Heart right ventricle (tissue), 16 donors: ENCODE measurements around the gene SNTA1. TPM values are rescaled to one million over a fixed set of nuclear protein-coding genes. Genes with fewer than 3 reads are reported as not detected.
"Not testable (repeated sequence)": the region's sequence is repeated elsewhere in the genome, so short reads cannot be mapped to it uniquely, and the experiment has no call there.

Source experiments
- ATAC-seq, 8 donors: fragments of 200-7000 bp; cut with Tn5 transposase; one replicate each; pipeline ENCODE4 v1.9.1; 2020; ENCODE audit warnings: mild to moderate bottlenecking in 8 of 8, moderate library complexity in 8 of 8, moderate number of reproducible peaks in 1 of 8
- DNase-seq, 2 donors: peaks; one replicate each; pipeline ENCODE4 v3.0.0-alpha.2; 2020
- H3K27ac ChIP-seq, 10 donors: fragments of 200-600 bp; sonication (generic) in 2 of 10; one replicate each; pipeline versions ENCODE4 v1.5.0 to v1.8.0; 2020 to 2022; ENCODE audit warnings: mild to moderate bottlenecking in 3 of 10
- H3K27me3 ChIP-seq, 7 donors: fragments of 200-600 bp; one replicate each; pipeline ENCODE4 v1.8.0; 2021 to 2022; ENCODE audit warnings: mild to moderate bottlenecking in 2 of 7
- H3K36me3 ChIP-seq, 9 donors: fragments of 200-600 bp; sonication (generic) in 1 of 9; one replicate each; pipeline versions ENCODE4 v1.5.0 to v1.8.0; 2020 to 2022; ENCODE audit warnings: mild to moderate bottlenecking in 2 of 9
- H3K4me1 ChIP-seq, 9 donors: fragments of 200-600 bp; sonication (generic) in 1 of 9; one replicate each; pipeline versions ENCODE4 v1.5.0 to v1.8.0; 2020 to 2022; ENCODE audit warnings: mild to moderate bottlenecking in 4 of 9
- H3K4me3 ChIP-seq, 10 donors: fragments of 200-600 bp; sonication (generic) in 2 of 10; one replicate each; pipeline versions ENCODE4 v1.5.0 to v1.8.0; 2020 to 2022; ENCODE audit warnings: mild to moderate bottlenecking in 7 of 10, moderate library complexity in 2 of 10
- H3K9me3 ChIP-seq, 11 donors: fragments of 200-600 bp in 10 of 11; sonication (generic) in 2 of 11; one replicate each; pipeline versions ENCODE4 v1.5.0 to v1.8.0; 2013 to 2022; ENCODE audit warnings: mild to moderate bottlenecking in 2 of 11, control low read depth in 1 of 11, moderate library complexity in 1 of 11
- WGBS, 2 donors: extraction: QIAGEN DNeasy Blood & Tissue Kit; methylation state at CpG; one replicate each; pipeline ENCODE4 v1.1.7; 2013; ENCODE audit warnings: inconsistent platforms in 1 of 2; 5-methylcytosine and 5-hydroxymethylcytosine counted together
- intact Hi-C, 10 donors: fragments of 100-400 bp; cut with DNase I; formaldehyde crosslinking; loops; one replicate each; pipeline versions ENCODE4 v1.11.1 to v1.14.2; 2022
- polyA plus RNA-seq, 2 donors: library from polyadenylated mRNA; stranded (reverse); fragments of 200-250 nt; gene quantifications; one replicate each; pipeline ENCODE4 v1.2.3, GENCODE V29; 2013
- total RNA-seq, 10 donors: library from RNA; stranded (reverse); fragmentation: NEBNext Ultra II Directional in 3 of 10; extraction: Animal tissue kit (Norgen Biotek cat#: 25700) in 3 of 10; gene quantifications; one replicate each; pipeline versions ENCODE4 v1.2.1 to v1.2.4, GENCODE V29; 2021 to 2023
- TF ChIP-seq, protein P1 (sequence below), 9 donors: fragments of 200-600 bp; sonication (generic) in 2 of 9; IDR thresholded peaks; one replicate each; pipeline versions ENCODE4 v1.5.0 to v1.8.0; 2021 to 2022; ENCODE audit warnings: antibody characterized with exemption in 9 of 9, mild to moderate bottlenecking in 5 of 9, moderate library complexity in 1 of 9
- donor health status: Arrhythmogenic right ventricular cardiomyopathy.
- donor health status: ischemic (EF 13 %, LVEDD 7.1; RV severe dilation, severe dysfunction).
- donor health status: healthy with polysubstance abuse.
- donor health status: DM: no; HTN: yes; CAD: no.
- donor health status: DM: no; HTN: no; CAD: no.
- donor health status: ischemic (EF 25% LVEDD 6.9; RV normal size, moderate dysfunction).
- donor health status: ischemic (EF 25% LVEDD 5.7; RV mildly dilated, moderate dysfunction).
- donor health status: healthy.
- donor health status: DM: yes; HTN: yes; CAD: no.
- donor health status: Ischemic cardiomyopathy.
- donor health status: ischemic (EF 35%, LVEDD 5.7; RV mildly dilated, moderate dysfunction).
- donor health status: nonischemic (EF 11% LVEDD 7.7; RV severe dilation, severe dysfunction).
- donor health status: DM: yes; HTN: yes; CAD: no.
- donor health status: PGD.
- donor health status: ischemic (EF 29% LVEDD 5.4; RV normal size, mild dysfunction).
- donor health status: nonischemic (EF 23%, LVEDD 6.1; RV moderate dilation, normal function).

SNTA1 gene
- total and polyA plus RNA-seq, 12 donors = 83.7 to 219 (median 150) TPM

DNA sequence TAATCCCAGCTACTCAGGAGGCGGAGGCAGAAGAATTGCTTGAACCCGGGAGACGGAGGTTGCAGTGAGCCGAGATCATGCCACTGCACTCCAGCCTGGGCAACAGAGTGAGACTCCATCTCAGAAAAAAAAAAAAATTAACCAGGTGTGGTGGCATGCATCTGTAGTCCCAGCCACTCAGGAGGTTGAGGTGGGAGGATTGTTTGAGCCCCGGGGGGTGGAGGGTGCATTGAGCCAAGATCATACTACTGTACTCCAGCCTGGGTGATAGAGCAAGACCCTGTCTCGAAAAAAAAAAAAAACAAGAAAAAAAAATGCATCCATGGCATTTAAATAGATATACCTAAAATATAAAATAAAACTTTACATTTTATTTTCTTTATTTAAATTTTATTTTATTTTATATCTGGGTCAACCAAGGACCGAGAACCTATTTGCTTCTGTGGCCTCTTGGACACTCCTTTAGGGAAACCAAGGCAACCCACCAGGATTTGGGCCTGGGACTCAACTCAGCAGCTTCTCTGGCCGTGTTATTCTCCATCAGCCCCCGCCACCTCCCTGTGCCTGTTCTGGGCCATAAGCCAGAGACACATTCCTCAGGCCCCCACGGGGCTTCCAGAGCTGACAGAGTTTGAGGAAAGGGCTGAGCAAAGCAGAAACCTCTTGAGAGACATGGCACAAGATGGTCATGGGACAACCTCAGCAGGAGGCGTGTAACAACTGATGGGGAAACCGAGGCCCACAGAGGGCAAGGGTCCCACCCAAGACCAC, 6.2 kb downstream of the SNTA1 start:
- WGBS, 2 donors = 40 to 48% methylated on average over 12 of the region's 12 CpGs
- no peaks in the 10 kb centered on the region for H3K27me3 ChIP-seq
- TF ChIP-seq, protein P1, sequence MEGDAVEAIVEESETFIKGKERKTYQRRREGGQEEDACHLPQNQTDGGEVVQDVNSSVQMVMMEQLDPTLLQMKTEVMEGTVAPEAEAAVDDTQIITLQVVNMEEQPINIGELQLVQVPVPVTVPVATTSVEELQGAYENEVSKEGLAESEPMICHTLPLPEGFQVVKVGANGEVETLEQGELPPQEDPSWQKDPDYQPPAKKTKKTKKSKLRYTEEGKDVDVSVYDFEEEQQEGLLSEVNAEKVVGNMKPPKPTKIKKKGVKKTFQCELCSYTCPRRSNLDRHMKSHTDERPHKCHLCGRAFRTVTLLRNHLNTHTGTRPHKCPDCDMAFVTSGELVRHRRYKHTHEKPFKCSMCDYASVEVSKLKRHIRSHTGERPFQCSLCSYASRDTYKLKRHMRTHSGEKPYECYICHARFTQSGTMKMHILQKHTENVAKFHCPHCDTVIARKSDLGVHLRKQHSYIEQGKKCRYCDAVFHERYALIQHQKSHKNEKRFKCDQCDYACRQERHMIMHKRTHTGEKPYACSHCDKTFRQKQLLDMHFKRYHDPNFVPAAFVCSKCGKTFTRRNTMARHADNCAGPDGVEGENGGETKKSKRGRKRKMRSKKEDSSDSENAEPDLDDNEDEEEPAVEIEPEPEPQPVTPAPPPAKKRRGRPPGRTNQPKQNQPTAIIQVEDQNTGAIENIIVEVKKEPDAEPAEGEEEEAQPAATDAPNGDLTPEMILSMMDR (IDR thresholded peaks at IDR 0.05) = no peak

DNA sequence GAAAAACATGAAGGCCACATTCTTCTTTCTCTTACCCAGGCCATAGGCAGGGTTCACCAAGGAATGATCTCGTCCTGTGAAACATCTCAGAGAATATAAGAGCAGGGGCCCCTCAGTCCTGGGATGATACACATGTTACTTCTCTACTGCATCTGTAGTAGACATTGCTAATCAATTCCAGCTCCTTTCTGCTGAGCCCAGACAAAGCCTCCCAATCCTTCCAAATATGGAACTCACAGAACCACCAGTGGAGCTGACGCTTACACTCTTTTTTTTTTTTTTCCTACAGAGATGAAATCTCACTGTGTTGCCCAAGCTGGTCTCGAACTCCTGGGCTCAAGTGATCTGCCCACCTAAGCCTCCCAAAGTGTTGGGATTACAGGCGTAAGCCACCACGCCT, 9.1 kb downstream of the SNTA1 start:
- no peak for DNase-seq
- H3K27me3 ChIP-seq = no peaks in the 10 kb centered on the region
- ATAC-seq = no peak
- H3K36me3 ChIP-seq = peaks cover 0 to 18% (median 0%) of the 10 kb centered on the region in 9 donors
- peaks cover 9 to 95% (median 47%) of the 10 kb centered on the region in 9 donors for H3K4me1 ChIP-seq
- intact Hi-C loops = no loop called here
- H3K27ac ChIP-seq = peak overlapping the region in 9 of 10 donors; percentile 67 to 92 (median 82)
- no peak overlapping the region for H3K4me3 ChIP-seq
- TF ChIP-seq, protein P1 (IDR thresholded peaks at IDR 0.05) = no peak
- no peaks in the 10 kb centered on the region for H3K9me3 ChIP-seq
- 84 to 93% methylated on average over 5 of the region's 5 CpGs for WGBS, 2 donors

More for the DNA sequence above, 6.2 kb downstream of the SNTA1 start:
- H3K4me3 ChIP-seq = no peak overlapping the region
- peak overlapping the region; percentile 9 to 93 (median 74) for H3K27ac ChIP-seq
- peaks cover 4 to 98% (median 51%) of the 10 kb centered on the region in 9 donors for H3K4me1 ChIP-seq
- peak; percentile 67 to 80 for DNase-seq
- intact Hi-C loops = no loop called here
- ATAC-seq = peak; percentile 11 to 75 (median 60)
- peaks cover 0 to 18% (median 0%) of the 10 kb centered on the region in 9 donors for H3K36me3 ChIP-seq
- H3K9me3 ChIP-seq = no peaks in the 10 kb centered on the region

DNA sequence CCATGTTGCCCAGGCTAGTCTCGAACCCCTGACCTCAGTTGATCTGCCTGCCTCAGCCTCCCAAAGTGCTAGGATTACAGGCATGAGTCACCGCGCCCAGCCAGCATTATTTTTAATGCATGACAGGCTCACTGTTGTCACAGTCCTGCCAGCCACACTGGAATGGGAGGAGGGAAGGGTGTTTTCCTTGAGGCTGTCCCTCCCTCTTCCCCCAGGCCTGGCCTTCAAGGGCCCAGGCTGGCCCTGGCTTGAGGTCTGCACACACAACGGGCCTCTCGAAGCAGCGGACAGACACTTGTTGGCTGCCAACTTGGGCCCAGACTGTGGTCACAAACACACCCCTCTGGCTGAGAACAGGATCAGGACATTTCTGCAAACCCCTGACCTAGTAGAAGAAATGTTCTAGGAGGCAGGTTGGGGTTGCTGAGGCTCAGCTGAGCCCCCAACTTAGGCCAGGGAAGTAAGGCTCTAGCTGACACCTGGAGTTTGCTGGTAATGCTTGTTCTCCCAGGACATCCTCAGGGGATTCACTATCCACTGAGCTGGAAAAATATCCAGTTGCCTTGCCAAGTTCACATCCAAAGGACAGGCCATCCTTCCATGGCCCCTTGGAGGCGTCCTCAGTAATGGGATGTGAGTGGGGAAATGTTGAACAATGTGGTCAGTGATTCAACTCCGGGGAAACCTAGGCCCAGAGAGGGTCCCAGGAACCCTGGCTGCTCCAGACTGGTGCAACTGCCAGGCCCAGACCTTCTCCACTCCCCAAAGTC, 9.9 kb downstream of the SNTA1 start:
- TF ChIP-seq, protein P1 (IDR thresholded peaks at IDR 0.05) = no peak
- peak; percentile 81 to 96 (median 88) for ATAC-seq
- intact Hi-C loops = no loop called here

DNA sequence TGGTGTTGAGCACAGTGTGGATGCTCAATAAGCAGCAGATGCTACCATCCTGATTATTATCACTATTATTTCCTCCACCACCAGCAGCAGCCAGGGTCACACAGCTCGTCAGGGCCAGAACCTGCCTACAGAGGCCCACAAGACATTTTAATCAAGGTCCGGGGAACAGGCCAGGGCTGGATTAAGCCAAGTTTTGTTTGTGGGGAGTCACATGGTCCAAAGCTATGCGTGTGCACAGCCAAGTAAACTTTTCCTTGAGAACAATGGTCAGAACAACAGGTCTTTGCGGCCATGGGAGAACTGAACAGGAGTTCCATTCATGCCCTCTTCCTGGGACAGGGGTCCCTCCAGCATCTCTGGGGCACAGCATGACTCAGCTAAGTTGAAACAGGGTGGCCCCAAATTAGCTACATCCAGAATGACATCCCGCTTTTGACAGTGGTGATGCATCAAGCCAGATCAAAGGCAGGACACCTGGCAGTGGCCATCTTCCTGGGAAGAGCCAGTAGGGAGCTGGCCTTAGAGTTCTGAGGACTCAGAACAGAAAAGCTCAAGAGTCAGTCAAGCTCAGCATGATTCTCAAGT, 11.7 kb downstream of the SNTA1 start:
- no peaks in the 10 kb centered on the region for H3K27me3 ChIP-seq
- intact Hi-C loops = no loop called here
- H3K27ac ChIP-seq = peak overlapping the region; percentile 48 to 92 (median 80)
- peaks cover 7 to 84% (median 38%) of the 10 kb centered on the region in 9 donors for H3K4me1 ChIP-seq
- WGBS, 2 donors = 36 to 37% methylated on average over 5 of the region's 5 CpGs
- DNase-seq (peak in 1 of 2 donors; percentile 46), ATAC-seq (peak; percentile 49 to 85 (median 60))
- peaks cover 0 to 18% (median 0%) of the 10 kb centered on the region in 9 donors for H3K36me3 ChIP-seq
- TF ChIP-seq, protein P1 (IDR thresholded peaks at IDR 0.05) = no peak
- H3K9me3 ChIP-seq = no peaks in the 10 kb centered on the region
- H3K4me3 ChIP-seq = no peak overlapping the region

More for the DNA sequence above, 9.9 kb downstream of the SNTA1 start:
- H3K27me3 ChIP-seq = no peaks in the 10 kb centered on the region
- peaks cover 0 to 18% (median 0%) of the 10 kb centered on the region in 9 donors for H3K36me3 ChIP-seq
- WGBS, 2 donors = 43 to 45% methylated on average over 8 of the region's 8 CpGs
- no peaks in the 10 kb centered on the region for H3K9me3 ChIP-seq
- peaks cover 11 to 92% (median 45%) of the 10 kb centered on the region in 9 donors for H3K4me1 ChIP-seq
- no peak overlapping the region for H3K4me3 ChIP-seq
- H3K27ac ChIP-seq = peak overlapping the region; percentile 48 to 92 (median 80)
- DNase-seq = peak; percentile 65 to 81

DNA sequence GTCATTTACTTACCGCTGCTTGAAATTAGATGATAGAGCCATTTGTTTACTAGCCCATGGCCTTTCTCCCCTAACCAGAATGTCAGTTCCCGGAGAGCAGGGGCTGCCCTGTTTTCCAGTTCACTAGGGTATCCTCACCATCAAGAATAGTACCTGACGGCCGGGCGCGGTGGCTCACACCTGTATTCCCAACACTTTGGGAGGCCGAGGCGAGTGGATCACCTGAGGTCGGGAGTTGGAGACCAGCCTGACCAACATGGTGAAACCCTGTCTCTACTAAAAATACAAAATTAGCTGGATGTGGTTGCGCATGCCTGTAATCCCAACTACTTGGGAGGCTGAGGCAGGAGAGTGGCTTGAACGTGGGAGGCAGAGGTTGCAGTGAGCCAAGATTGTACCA, 19.7 kb downstream of the SNTA1 start:
- 67 to 73% methylated on average over 11 of the region's 11 CpGs for WGBS, 2 donors
- not testable (repeated sequence) for H3K9me3 ChIP-seq, ATAC-seq, DNase-seq, H3K27me3 ChIP-seq, H3K4me3 ChIP-seq
- Histone ChIP-seq H3K27ac (peak overlapping the region; percentile 81 to 94 (median 91)), H3K36me3 (peaks cover 0 to 13% (median 0%) of the 10 kb centered on the region in 9 donors), H3K4me1 (peaks cover 16 to 97% (median 52%) of the 10 kb centered on the region in 9 donors)
- intact Hi-C loops = loop anchor here in 1 of 10 donors (1.0 kb wide), 1 partner anchor 18 kb away; no protein-coding TSS in a partner anchor
